Activated CD8-positive, alpha-beta T cell treated with anti-CD3 and anti-CD28 coated beads for 36 hours (primary cell): ENCODE results near the gene STK32C. TPM values are rescaled to one million over a fixed set of nuclear protein-coding genes. Genes with fewer than 3 reads are reported as not detected.

Source experiments
- ATAC-seq: fragments of 200-7000 bp; cut with Tn5 transposase; one replicate; pipeline ENCODE4 v1.10.0; 2021; ENCODE audit warnings: mild to moderate bottlenecking, moderate library complexity
- CTCF ChIA-PET: fragments of 350-600 bp; sonication (Branson Sonifier 250); formaldehyde crosslinking; loops from one replicate; lab custom pipeline; 2021; ENCODE audit warnings: antibody characterized with exemption; lab: Charles Lee
- POLR2A ChIA-PET: fragments of 350-600 bp; sonication (Branson Sonifier 250); formaldehyde crosslinking; loops from one replicate; lab custom pipeline; 2021; ENCODE audit warnings: antibody characterized with exemption; lab: Charles Lee
- DNase-seq: peaks from one replicate; pipeline ENCODE4 v3.0.0-alpha.2; 2020
- H3K27ac Mint-ChIP-seq: one replicate; pipeline ENCODE4 v1.8.0; 2021; ENCODE audit warnings: mild to moderate bottlenecking, mixed read lengths
- H3K27me3 Mint-ChIP-seq: one replicate; pipeline ENCODE4 v1.8.0; 2021; ENCODE audit warnings: mixed read lengths
- H3K36me3 Mint-ChIP-seq: one replicate; pipeline ENCODE4 v1.8.0; 2021; ENCODE audit warnings: low read depth, mixed read lengths
- H3K4me1 Mint-ChIP-seq: one replicate; pipeline ENCODE4 v1.8.0; 2021; ENCODE audit warnings: low read depth, mixed read lengths
- H3K4me3 Mint-ChIP-seq: one replicate; pipeline ENCODE4 v1.8.0; 2021; ENCODE audit warnings: mild to moderate bottlenecking, moderate library complexity, mixed read lengths
- H3K9me3 Mint-ChIP-seq: one replicate; pipeline ENCODE4 v1.8.0; 2021; ENCODE audit warnings: mixed read lengths
- intact Hi-C: fragments of 100-400 bp; cut with micrococcal nuclease; formaldehyde crosslinking; loops from one replicate; pipeline ENCODE4 v1.10.0; 2022
- total RNA-seq, 2 experiments: library from RNA; stranded (reverse); gene quantifications; one replicate each; pipeline ENCODE4 v1.2.3, GENCODE V29; 2021
- TF ChIP-seq, protein P1 (sequence below): fragments of 200-600 bp; IDR thresholded peaks from one replicate; pipeline ENCODE4 v1.8.0; 2022; ENCODE audit warnings: antibody characterized with exemption, mild to moderate bottlenecking

STK32C gene
- total RNA-seq, 2 experiments from 2014 or later, result 29.3 to 31.4 TPM

DNA sequence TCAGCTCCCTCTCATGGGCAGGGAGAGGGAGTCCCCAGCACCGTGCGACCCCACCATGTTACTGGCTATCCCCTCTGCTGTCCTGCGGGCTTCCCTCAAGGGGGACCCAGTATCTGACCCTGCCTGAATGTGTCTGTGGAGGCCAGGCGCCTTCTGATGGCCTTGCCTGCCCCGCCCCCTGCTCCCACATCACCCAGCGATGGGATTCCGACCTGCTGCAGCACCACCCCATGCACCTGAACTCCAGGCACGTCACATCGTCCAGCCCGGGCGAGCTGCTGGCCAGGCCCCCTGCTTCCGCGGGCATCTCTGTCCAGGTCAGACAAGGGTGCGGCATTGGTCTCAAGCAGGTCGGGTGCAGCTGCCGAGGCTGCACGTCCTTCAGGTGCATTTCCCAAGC is 43.2 kb upstream of the STK32C start:
- Mint-ChIP-seq H3K4me3 (no peak overlapping the region), H3K36me3 (no peaks in the 10 kb centered on the region), H3K27me3 (no peaks in the 10 kb centered on the region), H3K4me1 (no peaks in the 10 kb centered on the region), H3K27ac (no peak overlapping the region), H3K9me3 (no peaks in the 10 kb centered on the region)
- TF ChIP-seq, protein P1, sequence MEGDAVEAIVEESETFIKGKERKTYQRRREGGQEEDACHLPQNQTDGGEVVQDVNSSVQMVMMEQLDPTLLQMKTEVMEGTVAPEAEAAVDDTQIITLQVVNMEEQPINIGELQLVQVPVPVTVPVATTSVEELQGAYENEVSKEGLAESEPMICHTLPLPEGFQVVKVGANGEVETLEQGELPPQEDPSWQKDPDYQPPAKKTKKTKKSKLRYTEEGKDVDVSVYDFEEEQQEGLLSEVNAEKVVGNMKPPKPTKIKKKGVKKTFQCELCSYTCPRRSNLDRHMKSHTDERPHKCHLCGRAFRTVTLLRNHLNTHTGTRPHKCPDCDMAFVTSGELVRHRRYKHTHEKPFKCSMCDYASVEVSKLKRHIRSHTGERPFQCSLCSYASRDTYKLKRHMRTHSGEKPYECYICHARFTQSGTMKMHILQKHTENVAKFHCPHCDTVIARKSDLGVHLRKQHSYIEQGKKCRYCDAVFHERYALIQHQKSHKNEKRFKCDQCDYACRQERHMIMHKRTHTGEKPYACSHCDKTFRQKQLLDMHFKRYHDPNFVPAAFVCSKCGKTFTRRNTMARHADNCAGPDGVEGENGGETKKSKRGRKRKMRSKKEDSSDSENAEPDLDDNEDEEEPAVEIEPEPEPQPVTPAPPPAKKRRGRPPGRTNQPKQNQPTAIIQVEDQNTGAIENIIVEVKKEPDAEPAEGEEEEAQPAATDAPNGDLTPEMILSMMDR, result no peak
- DNase-seq (no peak), ATAC-seq (no peak)
- ChIA-PET POLR2A (no interaction called here), CTCF (interaction anchor here (0.6 kb wide), 1 partner anchor 137 kb away, joined by 3 read pairs; no protein-coding TSS in a partner anchor)
- intact Hi-C loops, result loop anchor here (10.0 kb wide), 1 partner anchor 126 kb away; no protein-coding TSS in a partner anchor

DNA sequence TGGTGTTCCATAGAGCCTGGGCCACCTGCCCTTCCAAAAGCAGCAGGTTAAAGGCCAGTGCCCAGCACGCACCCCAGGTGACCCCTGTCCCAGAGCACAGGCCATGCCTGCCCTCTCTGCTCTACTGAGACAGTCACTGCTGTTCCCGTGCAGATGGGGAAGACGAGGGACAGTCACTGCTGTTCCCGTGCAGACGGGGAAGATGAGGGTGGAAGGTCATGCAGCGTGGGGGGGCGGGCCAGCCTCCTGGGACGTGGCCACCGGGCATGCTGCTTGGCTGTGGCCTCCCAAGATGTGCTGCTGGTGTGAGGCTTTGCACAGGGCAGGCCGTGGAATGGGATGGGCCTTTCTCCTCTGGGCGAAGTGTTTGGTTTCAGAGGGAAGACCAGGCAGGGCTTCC is 42.6 kb upstream of the STK32C start:
- intact Hi-C loops, result loop anchor here (10.0 kb wide), 1 partner anchor 126 kb away; no protein-coding TSS in a partner anchor

DNA sequence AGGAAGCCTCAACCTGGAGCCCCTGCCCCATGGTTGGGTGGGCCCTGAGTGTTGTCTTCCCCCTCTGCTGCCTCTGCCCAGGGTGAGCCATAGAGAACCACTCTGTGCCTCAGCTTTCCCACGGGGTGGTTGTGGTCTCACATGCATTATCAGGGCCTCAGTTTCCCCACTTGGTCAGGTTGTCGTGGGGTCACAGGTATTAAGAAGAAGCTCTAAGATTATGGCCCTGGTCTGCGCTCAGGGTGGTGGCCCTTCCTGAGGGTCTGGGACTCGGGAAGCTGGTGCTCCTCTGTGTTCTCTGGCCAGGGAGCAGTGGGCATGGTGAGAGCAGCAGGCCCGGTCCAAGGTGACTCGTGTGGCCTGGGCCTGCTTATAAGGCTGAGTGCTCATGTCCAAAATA is 42.0 kb upstream of the STK32C start:
- DNase-seq (no peak), ATAC-seq (no peak)
- POLR2A ChIA-PET, result no interaction called here
- Mint-ChIP-seq H3K27me3 (no peaks in the 10 kb centered on the region), H3K9me3 (no peaks in the 10 kb centered on the region), H3K4me1 (no peaks in the 10 kb centered on the region), H3K27ac (no peak overlapping the region), H3K4me3 (no peak overlapping the region), H3K36me3 (no peaks in the 10 kb centered on the region)
- intact Hi-C loops, result loop anchor here (10.0 kb wide), 1 partner anchor 125 kb away; no protein-coding TSS in a partner anchor
- CTCF ChIA-PET, result interaction anchor here (2.7 kb wide), 1 partner anchor 11 kb away, joined by 16 read pairs; no protein-coding TSS in a partner anchor
- TF ChIP-seq, protein P1, result no peak

More for the DNA sequence above, 42.6 kb upstream of the STK32C start:
- POLR2A ChIA-PET, result no interaction called here
- ATAC-seq (no peak), DNase-seq (no peak)
- CTCF ChIA-PET, result interaction anchor here (0.6 kb wide), 1 partner anchor 136 kb away, joined by 3 read pairs; no protein-coding TSS in a partner anchor
- Mint-ChIP-seq H3K27ac (no peak overlapping the region), H3K36me3 (no peaks in the 10 kb centered on the region), H3K27me3 (no peaks in the 10 kb centered on the region), H3K9me3 (no peaks in the 10 kb centered on the region), H3K4me1 (no peaks in the 10 kb centered on the region), H3K4me3 (no peak overlapping the region)
- TF ChIP-seq, protein P1, result no peak

DNA sequence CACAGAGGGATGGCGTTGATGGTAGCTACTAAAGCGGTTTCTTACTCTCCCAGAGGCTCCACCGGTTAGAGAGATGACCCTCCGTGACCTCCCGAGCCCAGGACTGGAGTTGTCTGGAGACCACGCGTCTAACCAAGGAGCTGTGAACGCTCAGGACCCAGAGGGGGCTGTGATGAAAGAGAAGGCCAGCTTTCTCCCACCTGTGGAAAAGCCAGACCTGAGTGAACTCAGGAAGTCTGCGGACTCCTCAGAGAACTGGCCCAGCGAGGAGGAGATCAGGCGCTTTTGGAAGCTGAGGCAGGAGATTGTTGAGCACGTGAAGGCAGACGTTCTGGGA is 40.1 kb upstream of the STK32C start:
- ChIA-PET CTCF (interaction anchor here (1.0 to 2.7 kb wide), 3 partner anchors 13 to 124 kb away, joined by 3 to 16 read pairs (median 3); no protein-coding TSS in a partner anchor), POLR2A (interaction anchor here (1.3 kb wide), 1 partner anchor 12 kb away, joined by 3 read pairs; no protein-coding TSS in a partner anchor)
- Mint-ChIP-seq H3K9me3 (no peaks in the 10 kb centered on the region), H3K27ac (no peak overlapping the region), H3K27me3 (no peaks in the 10 kb centered on the region), H3K4me3 (no peak overlapping the region), H3K4me1 (no peaks in the 10 kb centered on the region), H3K36me3 (no peaks in the 10 kb centered on the region)
- TF ChIP-seq, protein P1, result no peak
- ATAC-seq, result no peak
- DNase-seq, result no peak
- intact Hi-C loops, result no loop called here

DNA sequence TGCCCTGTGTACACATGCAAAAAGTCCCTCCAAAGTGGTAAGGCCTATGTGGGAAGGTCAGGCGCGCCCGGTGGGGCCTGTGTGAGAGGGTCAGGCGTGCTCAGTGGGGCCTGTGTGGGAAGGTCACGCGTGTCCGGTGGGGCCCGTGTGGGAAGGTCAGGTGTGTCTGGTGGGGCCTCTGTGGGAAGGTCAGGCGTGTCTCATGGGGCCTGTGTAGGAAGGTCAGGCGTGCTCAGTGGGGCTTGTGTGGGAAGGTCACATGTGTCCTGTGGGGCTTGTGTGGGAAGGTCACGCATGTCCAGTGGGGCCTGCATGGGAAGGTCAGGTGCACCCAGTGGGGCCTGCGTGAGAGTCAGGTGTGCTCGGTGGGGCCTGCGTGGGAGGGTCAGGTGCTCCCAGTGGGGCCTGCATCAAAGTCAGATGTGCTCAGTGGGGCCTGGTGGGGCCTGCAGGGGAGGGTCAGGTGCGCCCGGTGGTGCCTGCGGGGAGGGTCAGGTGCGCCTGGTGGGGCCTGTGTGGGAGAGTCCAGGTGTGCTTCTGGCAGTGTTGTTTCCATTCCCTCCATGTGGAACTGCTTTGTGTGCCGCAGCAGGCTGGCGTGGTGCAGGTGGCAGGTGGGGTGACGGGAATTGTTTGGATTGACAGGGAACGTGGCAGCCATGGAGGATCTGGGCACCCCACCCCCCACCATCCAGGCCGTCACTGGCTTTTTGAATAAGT is 39.6 kb upstream of the STK32C start:
- no peak for DNase-seq
- TF ChIP-seq, protein P1, result no peak
- H3K9me3 Mint-ChIP-seq, result peaks cover 2% of the 10 kb centered on the region
- intact Hi-C loops, result no loop called here
- H3K36me3 Mint-ChIP-seq, result peaks cover 1% of the 10 kb centered on the region
- no peak overlapping the region for H3K27ac Mint-ChIP-seq
- H3K4me1 Mint-ChIP-seq, result no peaks in the 10 kb centered on the region
- H3K27me3 Mint-ChIP-seq, result no peaks in the 10 kb centered on the region
- H3K4me3 Mint-ChIP-seq, result no peak overlapping the region
- ChIA-PET CTCF (interaction anchor here (1.0 to 2.7 kb wide), 3 partner anchors 13 to 123 kb away, joined by 3 to 16 read pairs (median 3); no protein-coding TSS in a partner anchor), POLR2A (interaction anchor here (1.3 kb wide), 1 partner anchor 11 kb away, joined by 3 read pairs; no protein-coding TSS in a partner anchor)
- ATAC-seq, result no peak
